8988T (cell line): ENCODE data around the gene HMGN5.

Source experiments
- DNase-seq: peaks from one replicate; pipeline ENCODE4 v3.0.0; 2011

Gene HMGN5

GRCh38 chrX:81201671-81202455, at the start of gene HMGN5, which contains the start of gene SH3BGRL:
TSS of gene HMGN5 (minus strand) at chrX:81201913. CDS start at chrX:81121549, 80,364 bp downstream.
TSS of gene SH3BGRL (plus strand) at chrX:81202102. CDS start at chrX:81202201, 99 bp downstream.
- no peak for DNase-seq

- DNase-seq, result no peak
Observed at GRCh38 chrX:81241753-81242152, 40.0 kb upstream of the HMGN5 start.

- DNase-seq, result no peak
Observed at GRCh38 chrX:81240701-81241331, 39.1 kb upstream of the HMGN5 start.

GRCh38 chrX:81238166-81238565, 36.5 kb upstream of the HMGN5 start:
- DNase-seq, result no peak

GRCh38 chrX:81237516-81237915, 35.8 kb upstream of the HMGN5 start:
- no peak for DNase-seq

- no peak for DNase-seq
Observed at GRCh38 chrX:81232218-81232617, 30.5 kb upstream of the HMGN5 start.

GRCh38 chrX:81231476-81231875, 29.8 kb upstream of the HMGN5 start:
- DNase-seq, result no peak

- no peak for DNase-seq
Observed at GRCh38 chrX:81229901-81230300, 28.2 kb upstream of the HMGN5 start.

- no peak for DNase-seq
Observed at GRCh38 chrX:81229229-81229628, 27.5 kb upstream of the HMGN5 start.

GRCh38 chrX:81215685-81216084, 14.0 kb upstream of the HMGN5 start:
- no peak for DNase-seq

- no peak for DNase-seq
Observed at GRCh38 chrX:81208916-81209315, 7.2 kb upstream of the HMGN5 start.

GRCh38 chrX:81206476-81206875, 4.8 kb upstream of the HMGN5 start:
- no peak for DNase-seq

- DNase-seq, result no peak
Observed at GRCh38 chrX:81205551-81205950, 3.8 kb upstream of the HMGN5 start.

- no peak for DNase-seq
Observed at GRCh38 chrX:81202943-81203342, 1.2 kb upstream of the HMGN5 start.

GRCh38 chrX:81202456-81202819, 725 bp upstream of the HMGN5 start:
- no peak for DNase-seq

- no peak for DNase-seq
Observed at GRCh38 chrX:81201071-81201470, 642 bp downstream of the HMGN5 start.

- no peak for DNase-seq
Observed at GRCh38 chrX:81195712-81196111, 6.0 kb downstream of the HMGN5 start.

- DNase-seq, result no peak
Observed at GRCh38 chrX:81195259-81195658, 6.5 kb downstream of the HMGN5 start.

GRCh38 chrX:81174286-81174685, 27.4 kb downstream of the HMGN5 start:
- DNase-seq, result no peak

- no peak for DNase-seq
Observed at GRCh38 chrX:81168391-81168790, 33.3 kb downstream of the HMGN5 start.

- DNase-seq, result peak; percentile 12
Observed at GRCh38 chrX:81121513-81122363, 80.0 kb downstream of the HMGN5 start.

GRCh38 chrX:81120936-81121371, 80.8 kb downstream of the HMGN5 start:
- DNase-seq, result no peak

GRCh38 chrX:81120258-81120935, 81.3 kb downstream of the HMGN5 start:
- no peak for DNase-seq
